SK-N-SH (cell line): Measurements from ENCODE around the gene OR5C1. TPM values are rescaled to one million over a fixed set of nuclear protein-coding genes. Genes with fewer than 3 reads are reported as not detected.

ENCODE experiments used
- CTCF ChIA-PET: fragments of 300-600, 350-600 bp; formaldehyde crosslinking; extraction: SDS; loops from one replicate; lab custom pipeline; 2021; lab: Yijun Ruan, JAX
- POLR2A ChIA-PET: fragments of 350-600 bp; sonication (Branson Sonifier 250); formaldehyde crosslinking; extraction: SDS; loops from one replicate; lab custom pipeline; 2020; ENCODE audit warnings: antibody characterized with exemption, inconsistent platforms; lab: Yijun Ruan, JAX
- DNase-seq: peaks from one replicate; pipeline ENCODE4 v3.0.0; 2012
- H2AFZ ChIP-seq: fragments of 200-600 bp; sonication (generic); 2 replicates; pipeline ENCODE4 v1.8.1; 2016; ENCODE audit warnings: antibody characterized with exemption, mild to moderate bottlenecking, low read depth
- H3F3A ChIP-seq: fragments of 200-600 bp; sonication (generic); replicated peaks from 2 replicates; pipeline ENCODE3; 2016; ENCODE audit warnings: antibody characterized with exemption, mild to moderate bottlenecking; ENCODE audit not compliant: insufficient read depth
- H3K27ac ChIP-seq, 2 experiments: fragments of 200-500 bp in 1 of 2; fragments of 200-600 bp in 1 of 2; sonication (Bioruptor generic) in 1 of 2; sonication (generic), shearing (Covaris generic) in 1 of 2; 2 replicates each; pipeline versions ENCODE4 v1.5.1 to v1.6.1; 2014 to 2016; ENCODE audit warnings: low read depth in 2 of 2, inconsistent platforms in 1 of 2, low read length in 1 of 2, mild to moderate bottlenecking in 1 of 2, mixed read lengths in 1 of 2
- H3K27me3 ChIP-seq: fragments of 200-600 bp; sonication (generic), shearing (Covaris generic); 2 replicates; pipeline ENCODE4 v1.6.1; 2016; ENCODE audit warnings: mixed run types; ENCODE audit not compliant: insufficient read depth
- H3K36me3 ChIP-seq, 2 experiments: fragments of 200-500 bp in 1 of 2; fragments of 200-600 bp in 1 of 2; sonication (Bioruptor generic) in 1 of 2; sonication (generic) in 1 of 2; replicated peaks in 1 of 2; 2 replicates each; pipeline versions ENCODE3 to v1.5.1; 2014 to 2016; ENCODE audit warnings: low read length in 1 of 2, mild to moderate bottlenecking in 1 of 2; ENCODE audit not compliant: insufficient read depth in 2 of 2, control insufficient read depth in 1 of 2
- H3K4me1 ChIP-seq, 2 experiments: fragments of 200-500 bp in 1 of 2; fragments of 200-600 bp in 1 of 2; sonication (Bioruptor generic) in 1 of 2; sonication (generic), shearing (Covaris generic) in 1 of 2; 2 replicates each; pipeline versions ENCODE4 v1.5.1 to v1.6.1; 2014 to 2016; ENCODE audit warnings: low read depth in 1 of 2, low read length in 1 of 2, mixed run types in 1 of 2; ENCODE audit not compliant: insufficient read depth in 2 of 2, control insufficient read depth in 1 of 2
- H3K4me2 ChIP-seq: fragments of 200-600 bp; sonication (generic), shearing (Covaris generic); 2 replicates; pipeline ENCODE4 v1.6.1; 2017; ENCODE audit warnings: mixed run types
- H3K4me3 ChIP-seq, 2 experiments: fragments of 200-500 bp in 1 of 2; fragments of 200-600 bp in 1 of 2; sonication (Bioruptor generic) in 1 of 2; sonication (generic), shearing (Covaris generic) in 1 of 2; 2 replicates each; pipeline versions ENCODE4 v1.5.1 to v1.8.1; 2014 to 2016; ENCODE audit warnings: low read depth in 2 of 2, inconsistent platforms in 1 of 2, low read length in 1 of 2, mild to moderate bottlenecking in 1 of 2, mixed read lengths in 1 of 2, moderate library complexity in 1 of 2
- H3K79me2 ChIP-seq: fragments of 200-600 bp; sonication (generic); 2 replicates; pipeline ENCODE4 v1.8.1; 2017; ENCODE audit warnings: mild to moderate bottlenecking; ENCODE audit not compliant: insufficient read depth
- H3K9ac ChIP-seq: fragments of 200-600 bp; sonication (generic); 2 replicates; pipeline ENCODE4 v1.6.1; 2017; ENCODE audit warnings: mixed run types
- H3K9me2 ChIP-seq: fragments of 200-600 bp; sonication (generic); 2 replicates; pipeline ENCODE4 v1.6.1; 2017; ENCODE audit warnings: mixed run types
- H3K9me3 ChIP-seq: fragments of 200-600 bp; sonication (generic); 2 replicates; pipeline ENCODE4 v1.6.1; 2017; ENCODE audit warnings: mixed run types, mild to moderate bottlenecking, moderate library complexity
- H4K20me1 ChIP-seq: fragments of 200-600 bp; sonication (generic); 2 replicates; pipeline ENCODE4 v1.6.1; 2017; ENCODE audit warnings: mild to moderate bottlenecking, mixed run types; ENCODE audit not compliant: insufficient read depth
- CHD2 ChIP-seq: fragments of 150-350 bp; IDR thresholded peaks from 2 replicates; pipeline ENCODE4 v1.6.1; 2018; ENCODE audit warnings: low read length; ENCODE audit not compliant: partially characterized antibody
- CTCF ChIP-seq: fragments of 200-600 bp; sonication (generic); IDR thresholded peaks from 2 replicates; pipeline ENCODE4 v1.6.1; 2017; ENCODE audit warnings: antibody characterized with exemption, mild to moderate bottlenecking, moderate library complexity
- MEF2A ChIP-seq: IDR thresholded peaks from 2 replicates; pipeline ENCODE4 v1.4.0; 2012; ENCODE audit warnings: low read depth, borderline replicate concordance
- NFIC ChIP-seq: IDR thresholded peaks from 2 replicates; pipeline ENCODE4 v1.4.0; 2012; ENCODE audit warnings: borderline replicate concordance
- RAD21 ChIP-seq: IDR thresholded peaks from 2 replicates; pipeline ENCODE4 v1.6.1; 2012; ENCODE audit warnings: mild to moderate bottlenecking, low read length
- RCOR1 ChIP-seq: fragments of 150-350 bp; IDR thresholded peaks from 2 replicates; pipeline ENCODE4 v1.6.1; 2017; ENCODE audit warnings: antibody characterized with exemption, low read length
- USF2 ChIP-seq: fragments of 150-350 bp; IDR thresholded peaks from 2 replicates; pipeline ENCODE4 v1.6.1; 2017; ENCODE audit warnings: antibody characterized with exemption, low read length, low read depth, borderline replicate concordance
- YY1 ChIP-seq: IDR thresholded peaks from 2 replicates; pipeline ENCODE4 v1.4.0; 2012; ENCODE audit warnings: low read depth, mild to moderate bottlenecking
- WGBS: methylation state at CpG from one replicate; pipeline ENCODE4 v1.1.6; 2017; ENCODE audit warnings: low lambda C conversion rate; 5-methylcytosine and 5-hydroxymethylcytosine counted together
- polyA plus RNA-seq, 3 experiments: library from polyadenylated mRNA; depleted of rRNA; stranded (reverse); fragments of >200 nt; gene quantifications; 2 replicates each; pipeline ENCODE4 v1.2.3, GENCODE V29; 2012
- TF ChIP-seq, protein P1 (sequence below): IDR thresholded peaks from 2 replicates; pipeline ENCODE4 v1.6.1; 2012; ENCODE audit warnings: mild to moderate bottlenecking, low read depth, low read length, moderate library complexity

The OR5C1 gene
- polyA plus RNA-seq, 1 of the 3 experiments (the other 2 are of a cell fraction) = not detected

- TF ChIP-seq CHD2 (no peak), RAD21 (no peak)
Observed at GRCh38 chr9:122779181-122779580, 9.6 kb upstream of the OR5C1 start (continued).

- H3K4me2 ChIP-seq = no peak overlapping the region
- H3K9ac ChIP-seq = no peak overlapping the region
- H3K9me2 ChIP-seq = no peaks in the 10 kb centered on the region
- no peaks in the 10 kb centered on the region for H3K79me2 ChIP-seq
- H3K9me3 ChIP-seq = no peaks in the 10 kb centered on the region
- WGBS = 3% methylated on average over 4 of the region's 4 CpGs
- DNase-seq = no peak
- no peak overlapping the region for H3K4me3 ChIP-seq
- H3F3A ChIP-seq = no peaks in the 10 kb centered on the region
- H3K36me3 ChIP-seq = no peaks in the 10 kb centered on the region
- H4K20me1 ChIP-seq = no peaks in the 10 kb centered on the region
- TF ChIP-seq RCOR1 = no peak
- no peak for TF ChIP-seq YY1
- TF ChIP-seq, protein P1, sequence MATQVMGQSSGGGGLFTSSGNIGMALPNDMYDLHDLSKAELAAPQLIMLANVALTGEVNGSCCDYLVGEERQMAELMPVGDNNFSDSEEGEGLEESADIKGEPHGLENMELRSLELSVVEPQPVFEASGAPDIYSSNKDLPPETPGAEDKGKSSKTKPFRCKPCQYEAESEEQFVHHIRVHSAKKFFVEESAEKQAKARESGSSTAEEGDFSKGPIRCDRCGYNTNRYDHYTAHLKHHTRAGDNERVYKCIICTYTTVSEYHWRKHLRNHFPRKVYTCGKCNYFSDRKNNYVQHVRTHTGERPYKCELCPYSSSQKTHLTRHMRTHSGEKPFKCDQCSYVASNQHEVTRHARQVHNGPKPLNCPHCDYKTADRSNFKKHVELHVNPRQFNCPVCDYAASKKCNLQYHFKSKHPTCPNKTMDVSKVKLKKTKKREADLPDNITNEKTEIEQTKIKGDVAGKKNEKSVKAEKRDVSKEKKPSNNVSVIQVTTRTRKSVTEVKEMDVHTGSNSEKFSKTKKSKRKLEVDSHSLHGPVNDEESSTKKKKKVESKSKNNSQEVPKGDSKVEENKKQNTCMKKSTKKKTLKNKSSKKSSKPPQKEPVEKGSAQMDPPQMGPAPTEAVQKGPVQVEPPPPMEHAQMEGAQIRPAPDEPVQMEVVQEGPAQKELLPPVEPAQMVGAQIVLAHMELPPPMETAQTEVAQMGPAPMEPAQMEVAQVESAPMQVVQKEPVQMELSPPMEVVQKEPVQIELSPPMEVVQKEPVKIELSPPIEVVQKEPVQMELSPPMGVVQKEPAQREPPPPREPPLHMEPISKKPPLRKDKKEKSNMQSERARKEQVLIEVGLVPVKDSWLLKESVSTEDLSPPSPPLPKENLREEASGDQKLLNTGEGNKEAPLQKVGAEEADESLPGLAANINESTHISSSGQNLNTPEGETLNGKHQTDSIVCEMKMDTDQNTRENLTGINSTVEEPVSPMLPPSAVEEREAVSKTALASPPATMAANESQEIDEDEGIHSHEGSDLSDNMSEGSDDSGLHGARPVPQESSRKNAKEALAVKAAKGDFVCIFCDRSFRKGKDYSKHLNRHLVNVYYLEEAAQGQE = no peak
- TF ChIP-seq CTCF = no peak
- TF ChIP-seq MEF2A = no peak
- TF ChIP-seq NFIC = no peak
- no peak for TF ChIP-seq CHD2
- TF ChIP-seq USF2 = no peak
- no peak overlapping the region for H3K27ac ChIP-seq
- CTCF ChIA-PET = no interaction called here
- H3K4me1 ChIP-seq = no peaks in the 10 kb centered on the region
- POLR2A ChIA-PET = no interaction called here
- H2AFZ ChIP-seq = no peak overlapping the region
- H3K27me3 ChIP-seq = no peaks in the 10 kb centered on the region; the same call in 1 of the 2 replicates
Observed at GRCh38 chr9:122780026-122780425, 8.7 kb upstream of the OR5C1 start.
